B cell (primary cell): ENCODE results near the gene SPTAN1. TPM values are rescaled to one million over a fixed set of nuclear protein-coding genes. Genes with fewer than 3 reads are reported as not detected.

Experiments used
- ATAC-seq: fragments of 200-7000 bp; cut with Tn5 transposase; one replicate; pipeline ENCODE4 v1.10.0; 2021; ENCODE audit warnings: low read depth, mild to moderate bottlenecking, moderate number of reproducible peaks, moderate library complexity
- CTCF ChIA-PET: fragments of 350-600 bp; sonication (Branson Sonifier 250); formaldehyde crosslinking; loops from one replicate; lab custom pipeline; 2021; ENCODE audit warnings: antibody characterized with exemption, inconsistent platforms; lab: Charles Lee
- POLR2A ChIA-PET: fragments of 350-600 bp; sonication (Branson Sonifier 250); formaldehyde crosslinking; loops from one replicate; lab custom pipeline; 2021; ENCODE audit warnings: antibody characterized with exemption; lab: Charles Lee
- DNase-seq: peaks from one replicate; pipeline ENCODE4 v3.0.0; 2013
- H2AFZ ChIP-seq: 2 replicates; pipeline ENCODE4 v1.6.1; 2012; ENCODE audit warnings: mild to moderate bottlenecking, low read depth, low read length; ENCODE audit not compliant: insufficient read depth, poor library complexity, severe bottlenecking
- H3K27ac ChIP-seq, 2 donors: 1 replicate in 1 of 2; 2 replicates in 1 of 2; pipeline ENCODE4 v1.5.1; 2012 to 2013; ENCODE audit warnings: low read length in 2 of 2, mild to moderate bottlenecking in 2 of 2, moderate library complexity in 1 of 2
- H3K27me3 ChIP-seq, 4 experiments: fragments of 200-600 bp in 1 of 4; sonication (generic) in 1 of 4; replicated peaks in 1 of 4; 1 replicate in 2 of 4; 2 replicates in 2 of 4; pipeline versions ENCODE4 v1.6.1 to v1.7.0; 2013 to 2016; ENCODE audit warnings: low read length in 3 of 4, mild to moderate bottlenecking in 2 of 4, mixed read lengths in 1 of 4, moderate library complexity in 1 of 4; ENCODE audit not compliant: insufficient read depth in 4 of 4, control insufficient read depth in 3 of 4; ENCODE audit errors: control extremely low read depth in 1 of 4
- H3K36me3 ChIP-seq, 2 experiments: replicated peaks in 1 of 2; 1 replicate in 1 of 2; 2 replicates in 1 of 2; pipeline versions ENCODE4 v1.6.1 to v1.7.1; 2013; ENCODE audit warnings: low read length in 1 of 2; ENCODE audit not compliant: insufficient read depth in 2 of 2, control insufficient read depth in 1 of 2; ENCODE audit errors: control extremely low read depth in 1 of 2, extremely low read depth in 1 of 2
- H3K4me1 ChIP-seq, 2 donors: fragments of 200-600 bp in 1 of 2; sonication (generic) in 1 of 2; 1 replicate in 1 of 2; 2 replicates in 1 of 2; pipeline versions ENCODE4 v1.5.1 to v1.6.1; 2013 to 2017; ENCODE audit warnings: low read length in 2 of 2; ENCODE audit not compliant: control insufficient read depth in 2 of 2, insufficient read depth in 2 of 2
- H3K4me2 ChIP-seq: replicated peaks from 2 replicates; pipeline ENCODE3; 2012; ENCODE audit warnings: mild to moderate bottlenecking, low read depth, low read length; ENCODE audit not compliant: poor library complexity, severe bottlenecking
- H3K4me3 ChIP-seq, 5 experiments: fragments of 200-600 bp in 1 of 5; sonication (generic) in 1 of 5; 1 replicate in 3 of 5; 2 replicates in 2 of 5; pipeline versions ENCODE4 v1.5.1 to v1.7.0; 2011 to 2016; ENCODE audit warnings: low read length in 4 of 5, mild to moderate bottlenecking in 4 of 5, low read depth in 2 of 5, control low read depth in 1 of 5, moderate library complexity in 1 of 5; ENCODE audit not compliant: insufficient read depth in 1 of 5; ENCODE audit errors: control extremely low read depth in 1 of 5, extremely low read depth in 1 of 5
- H3K79me2 ChIP-seq: fragments of 200-600 bp; sonication (generic); one replicate; pipeline ENCODE4 v1.6.0; 2016; ENCODE audit warnings: low read length; ENCODE audit not compliant: control insufficient read depth, insufficient read depth
- H3K9ac ChIP-seq: fragments of 200-600 bp; sonication (generic); 2 replicates; pipeline ENCODE4 v1.6.1; 2017; ENCODE audit warnings: mild to moderate bottlenecking, low read length, moderate library complexity
- H3K9me3 ChIP-seq, 3 donors: one replicate each; pipeline versions ENCODE4 v1.6.1 to v1.7.1; 2013; ENCODE audit warnings: low read length in 2 of 3; ENCODE audit not compliant: control insufficient read depth in 2 of 3, insufficient read depth in 1 of 3; ENCODE audit errors: control extremely low read depth in 1 of 3
- H4K20me1 ChIP-seq: 2 replicates; pipeline ENCODE4 v1.6.0; 2012; ENCODE audit warnings: mild to moderate bottlenecking, low read length; ENCODE audit not compliant: insufficient read depth, control insufficient read depth, poor library complexity, severe bottlenecking
- H3K27ac Mint-ChIP-seq: one replicate; pipeline ENCODE4 v1.8.0; 2021; ENCODE audit warnings: mixed read lengths
- H3K27me3 Mint-ChIP-seq: one replicate; pipeline ENCODE4 v1.8.0; 2021; ENCODE audit warnings: mixed read lengths
- H3K4me1 Mint-ChIP-seq: one replicate; pipeline ENCODE4 v1.8.0; 2021; ENCODE audit warnings: mixed read lengths
- H3K4me3 Mint-ChIP-seq: one replicate; pipeline ENCODE4 v1.8.0; 2021; ENCODE audit warnings: mixed read lengths
- H3K9me3 Mint-ChIP-seq: one replicate; pipeline ENCODE4 v1.8.0; 2022; ENCODE audit warnings: mixed read lengths; ENCODE audit not compliant: insufficient read depth
- CTCF ChIP-seq: fragments of 200-600 bp; IDR thresholded peaks from one replicate; pipeline ENCODE4 v1.8.0; 2022; ENCODE audit warnings: antibody characterized with exemption, mild to moderate bottlenecking
- EZH2 ChIP-seq: IDR thresholded peaks from 2 replicates; pipeline ENCODE4 v1.6.1; 2012; ENCODE audit warnings: borderline replicate concordance, low read depth, mild to moderate bottlenecking, moderate library complexity, low read length; ENCODE audit not compliant: insufficient read depth, poor library complexity, severe bottlenecking
- WGBS: methylation state at CpG from one replicate; pipeline ENCODE4 v1.1.5; 2013; ENCODE audit warnings: missing lambda C conversion rate; ENCODE audit not compliant: insufficient coverage; 5-methylcytosine and 5-hydroxymethylcytosine counted together
- intact Hi-C: fragments of 100-400 bp; cut with micrococcal nuclease; formaldehyde crosslinking; loops from one replicate; pipeline ENCODE4 v1.10.0; 2022
- polyA plus RNA-seq: library from polyadenylated mRNA; depleted of rRNA; stranded (reverse); fragments of >200 nt; gene quantifications from 2 replicates; pipeline ENCODE4 v1.2.3, GENCODE V29; 2012
- total RNA-seq, 2 donors: library from RNA; stranded (reverse); fragments of 120-200 nt in 1 of 2; gene quantifications; 1 replicate in 1 of 2; 2 replicates in 1 of 2; pipeline versions ENCODE4 v1.2.3 to v1.2.4, GENCODE V29; 2013 to 2022

The SPTAN1 gene
- total and polyA plus RNA-seq, 2 donors (not counting 1 experiment from before 2014, with no cell fraction given), result 129 to 351 TPM

- no peak overlapping the region for H3K4me2 ChIP-seq
- no peaks in the 10 kb centered on the region for H3K27me3 ChIP-seq
- intact Hi-C loops, result no loop called here
- Mint-ChIP-seq H3K4me1 (peaks cover 9% of the 10 kb centered on the region), H3K27me3 (no peaks in the 10 kb centered on the region), H3K27ac (no peak overlapping the region), H3K4me3 (no peak overlapping the region), H3K9me3 (no peaks in the 10 kb centered on the region)
- H3K27ac ChIP-seq, result no peak overlapping the region
- ATAC-seq (no peak), DNase-seq (no peak)
- no peak overlapping the region for H2AFZ ChIP-seq
- H3K9ac ChIP-seq, result no peak overlapping the region
- ChIA-PET CTCF (no interaction called here), POLR2A (interaction anchor here (0.6 to 0.7 kb wide), 2 partner anchors 8 to 37 kb away, joined by 3 to 8 read pairs; partner anchors contain the start of gene SET)
- H3K79me2 ChIP-seq, result peaks cover 28% of the 10 kb centered on the region
- H3K4me1 ChIP-seq, result peaks cover 2 to 7% of the 10 kb centered on the region in 2 donors
- WGBS, result 97% methylated on average over 5 of the region's 5 CpGs
- TF ChIP-seq CTCF, result no peak
- TF ChIP-seq EZH2, result no peak
- H3K4me3 ChIP-seq, result no peak overlapping the region
- H3K9me3 ChIP-seq, result no peaks in the 10 kb centered on the region
- no peaks in the 10 kb centered on the region for H4K20me1 ChIP-seq
- H3K36me3 ChIP-seq, result no peaks in the 10 kb centered on the region
Measured at GRCh38 chr9:128651798-128652197, 99.4 kb downstream of the SPTAN1 start.

GRCh38 chr9:128653908-128654307 is 101.5 kb downstream of the SPTAN1 start:
- POLR2A ChIA-PET, result no interaction called here
- 98% methylated on average over 7 of the region's 8 CpGs for whole genome bisulfite sequencing

More at GRCh38 chr9:128653908-128654307, 101.5 kb downstream of the SPTAN1 start:
- H3K4me1 Mint-ChIP-seq, result peaks cover 13% of the 10 kb centered on the region
- ATAC-seq (no peak), DNase-seq (no peak)
- intact Hi-C loops, result no loop called here
- no peaks in the 10 kb centered on the region for H3K36me3 ChIP-seq
- H3K9me3 Mint-ChIP-seq, result no peaks in the 10 kb centered on the region
- H3K27ac ChIP-seq, result no peak overlapping the region
- H2AFZ ChIP-seq, result no peak overlapping the region
- H3K27me3 Mint-ChIP-seq, result no peaks in the 10 kb centered on the region
- H3K9ac ChIP-seq, result no peak overlapping the region
- H3K9me3 ChIP-seq, result no peaks in the 10 kb centered on the region
- H3K27ac Mint-ChIP-seq, result no peak overlapping the region
- TF ChIP-seq EZH2 (no peak), CTCF (no peak)
- peaks cover 16% of the 10 kb centered on the region for H3K79me2 ChIP-seq
- no peak overlapping the region for H3K4me2 ChIP-seq
- CTCF ChIA-PET, result interaction anchor here (1.1 to 1.9 kb wide), 2 partner anchors 35 to 48 kb away, joined by 3 to 6 read pairs; partner anchors contain the start of genes PKN3 and SET
- H3K4me1 ChIP-seq, result peaks cover 2 to 14% of the 10 kb centered on the region in 2 donors
- H4K20me1 ChIP-seq, result no peaks in the 10 kb centered on the region
- no peaks in the 10 kb centered on the region for H3K27me3 ChIP-seq
- peak overlapping the region; percentile 9 for H3K4me3 Mint-ChIP-seq
- no peak overlapping the region for H3K4me3 ChIP-seq
